Mesendoderm (in vitro differentiated cells): ENCODE measurements around the gene KRTAP5-10.
"Not testable (repeated sequence)": the region's sequence is repeated elsewhere in the genome, so short reads cannot be mapped to it uniquely, and the experiment has no call there.

ENCODE experiments used
- DNase-seq: peaks from one replicate; pipeline ENCODE4 v3.0.0; 2013
- H2AK5ac ChIP-seq: 2 replicates; pipeline ENCODE4 v1.6.1; 2013; ENCODE audit warnings: low read length, inconsistent platforms
- H2BK120ac ChIP-seq: 2 replicates; pipeline ENCODE4 v1.6.1; 2013; ENCODE audit warnings: low read depth, mild to moderate bottlenecking, low read length, moderate library complexity, mixed read lengths
- H2BK15ac ChIP-seq: replicated peaks from 2 replicates; pipeline ENCODE4 v1.6.1; 2013; ENCODE audit warnings: low read depth, mild to moderate bottlenecking, moderate library complexity
- H2BK5ac ChIP-seq: 2 replicates; pipeline ENCODE4 v1.6.1; 2013; ENCODE audit warnings: low read length, inconsistent platforms
- H3K18ac ChIP-seq: 2 replicates; pipeline ENCODE4 v1.6.1; 2013; ENCODE audit warnings: mild to moderate bottlenecking, low read length, mixed read lengths
- H3K23ac ChIP-seq: one replicate; pipeline ENCODE4 v1.6.1; 2013; ENCODE audit warnings: low read length
- H3K27ac ChIP-seq: 2 replicates; pipeline ENCODE4 v1.5.1; 2013; ENCODE audit warnings: low read depth, mild to moderate bottlenecking, inconsistent platforms, low read length, moderate library complexity
- H3K27me3 ChIP-seq: 2 replicates; pipeline ENCODE4 v1.6.1; 2013; ENCODE audit warnings: low read length, control low read depth, mild to moderate bottlenecking, inconsistent platforms; ENCODE audit not compliant: insufficient read depth, poor library complexity
- H3K36me3 ChIP-seq: 2 replicates; pipeline ENCODE4 v1.6.1; 2013; ENCODE audit warnings: low read length, inconsistent platforms; ENCODE audit not compliant: control insufficient read depth, insufficient read depth
- H3K4ac ChIP-seq: one replicate; pipeline ENCODE4 v1.6.1; 2013; ENCODE audit warnings: low read depth, mild to moderate bottlenecking, low read length, moderate library complexity
- H3K4me1 ChIP-seq: 2 replicates; pipeline ENCODE4 v1.6.1; 2013; ENCODE audit warnings: low read depth, low read length, inconsistent platforms; ENCODE audit not compliant: control insufficient read depth
- H3K4me2 ChIP-seq: 2 replicates; pipeline ENCODE4 v1.6.1; 2013; ENCODE audit warnings: low read length
- H3K4me3 ChIP-seq: 2 replicates; pipeline ENCODE4 v1.5.1; 2013; ENCODE audit warnings: mild to moderate bottlenecking, low read length
- H3K56ac ChIP-seq: one replicate; pipeline ENCODE4 v1.6.1; 2013; ENCODE audit warnings: low read length
- H3K79me1 ChIP-seq: 2 replicates; pipeline ENCODE4 v1.6.1; 2013; ENCODE audit warnings: low read length, inconsistent platforms
- H3K79me2 ChIP-seq: 2 replicates; pipeline ENCODE4 v1.6.1; 2013; ENCODE audit warnings: mild to moderate bottlenecking, low read length; ENCODE audit not compliant: control insufficient read depth, insufficient read depth
- H3K9ac ChIP-seq: 2 replicates; pipeline ENCODE4 v1.6.1; 2013; ENCODE audit warnings: low read length, inconsistent platforms
- H4K5ac ChIP-seq: one replicate; pipeline ENCODE4 v1.6.1; 2013; ENCODE audit warnings: low read length
- H4K8ac ChIP-seq: one replicate; pipeline ENCODE4 v1.6.1; 2013; ENCODE audit warnings: low read depth, mild to moderate bottlenecking, control low read depth, low read length, moderate library complexity
- WGBS: extraction: QIAGEN DNeasy Blood & Tissue Kit; methylation state at CpG from one replicate; pipeline ENCODE4 v1.1.7; 2013; ENCODE audit warnings: low lambda C conversion rate, missing lambda C conversion rate; ENCODE audit not compliant: insufficient coverage; ENCODE audit errors: extremely low coverage; 5-methylcytosine and 5-hydroxymethylcytosine counted together

The KRTAP5-10 gene

GRCh38 chr11:71526796-71527575, 38.4 kb upstream of the KRTAP5-10 start, which contains the start of gene KRTAP5-7:
KRTAP5-7 (plus strand) TSS chr11:71527267; CDS start chr11:71527301, 34 bp downstream.
- H3K36me3 ChIP-seq, H3K56ac ChIP-seq, H3K23ac ChIP-seq, H3K79me2 ChIP-seq, H3K9ac ChIP-seq, H2BK5ac ChIP-seq, H4K8ac ChIP-seq, H2BK15ac ChIP-seq, H3K4me2 ChIP-seq, H2BK120ac ChIP-seq, H3K4me3 ChIP-seq, H4K5ac ChIP-seq, H3K27me3 ChIP-seq, H3K4ac ChIP-seq, DNase-seq, H3K79me1 ChIP-seq, H3K27ac ChIP-seq, H3K18ac ChIP-seq, H2AK5ac ChIP-seq, H3K4me1 ChIP-seq: not testable (repeated sequence)
- no CpG with 5 or more reads among the region's 10 CpGs for WGBS

GRCh38 chr11:71527576-71528210, 37.7 kb upstream of the KRTAP5-10 start:
- Histone ChIP-seq H3K79me2 (no peaks in the 10 kb centered on the region), H3K36me3 (no peaks in the 10 kb centered on the region), H4K5ac (no peak overlapping the region), H2AK5ac (no peak overlapping the region), H3K4ac (no peak overlapping the region), H3K4me2 (no peak overlapping the region), H3K4me3 (no peak overlapping the region), H3K18ac (no peak overlapping the region), H3K79me1 (no peaks in the 10 kb centered on the region), H3K27me3 (no peaks in the 10 kb centered on the region), H2BK120ac (no peak overlapping the region), H3K9ac (no peak overlapping the region), H3K56ac (no peak overlapping the region), H3K4me1 (no peaks in the 10 kb centered on the region), H3K23ac (no peak overlapping the region), H4K8ac (no peak overlapping the region), H2BK5ac (no peak overlapping the region), H2BK15ac (no peak overlapping the region), H3K27ac (no peak overlapping the region)
- DNase-seq = no peak
- WGBS = no CpG with 5 or more reads among the region's 6 CpGs

GRCh38 chr11:71530602-71531001, 34.8 kb upstream of the KRTAP5-10 start:
- H3K79me1 ChIP-seq = no peaks in the 10 kb centered on the region
- H2AK5ac ChIP-seq = no peak overlapping the region
- no peak overlapping the region for H4K8ac ChIP-seq
- no CpG with 5 or more reads among the region's 11 CpGs for WGBS
- H3K23ac ChIP-seq = no peak overlapping the region
- H3K9ac ChIP-seq = no peak overlapping the region
- no peak overlapping the region for H2BK15ac ChIP-seq
- no peak overlapping the region for H3K4ac ChIP-seq
- H3K36me3 ChIP-seq = no peaks in the 10 kb centered on the region
- H3K18ac ChIP-seq = no peak overlapping the region
- no peak overlapping the region for H2BK120ac ChIP-seq
- H4K5ac ChIP-seq = no peak overlapping the region
- no peaks in the 10 kb centered on the region for H3K79me2 ChIP-seq
- H3K4me1 ChIP-seq = no peaks in the 10 kb centered on the region
- H3K4me2 ChIP-seq = no peak overlapping the region
- no peak for DNase-seq
- no peak overlapping the region for H3K56ac ChIP-seq
- no peaks in the 10 kb centered on the region for H3K27me3 ChIP-seq
- H3K27ac ChIP-seq = no peak overlapping the region
- no peak overlapping the region for H3K4me3 ChIP-seq
- H2BK5ac ChIP-seq = no peak overlapping the region

- no peak for DNase-seq
- no peak overlapping the region for H3K4me2 ChIP-seq
- no peaks in the 10 kb centered on the region for H3K79me2 ChIP-seq
- no peak overlapping the region for H3K18ac ChIP-seq
- H3K27ac ChIP-seq = no peak overlapping the region
- H2BK120ac ChIP-seq = no peak overlapping the region
- no peak overlapping the region for H4K5ac ChIP-seq
- H3K9ac ChIP-seq = no peak overlapping the region
- H3K36me3 ChIP-seq = no peaks in the 10 kb centered on the region
- no CpG with 5 or more reads among the region's 10 CpGs for WGBS
- no peaks in the 10 kb centered on the region for H3K27me3 ChIP-seq
- no peak overlapping the region for H2BK5ac ChIP-seq
- no peak overlapping the region for H4K8ac ChIP-seq
- H2AK5ac ChIP-seq = no peak overlapping the region
- H3K79me1 ChIP-seq = no peaks in the 10 kb centered on the region
- H2BK15ac ChIP-seq = no peak overlapping the region
- no peak overlapping the region for H3K4me3 ChIP-seq
- no peak overlapping the region for H3K23ac ChIP-seq
- no peaks in the 10 kb centered on the region for H3K4me1 ChIP-seq
- no peak overlapping the region for H3K56ac ChIP-seq
- H3K4ac ChIP-seq = no peak overlapping the region
Measured at GRCh38 chr11:71532036-71532610, 33.2 kb upstream of the KRTAP5-10 start.

- not testable (repeated sequence) for H3K23ac ChIP-seq, H3K27me3 ChIP-seq, H3K56ac ChIP-seq, H3K18ac ChIP-seq, DNase-seq, H2BK120ac ChIP-seq, H2BK15ac ChIP-seq, H2BK5ac ChIP-seq, H4K8ac ChIP-seq, H3K4ac ChIP-seq, H3K36me3 ChIP-seq, H3K79me1 ChIP-seq, H3K4me1 ChIP-seq, H3K9ac ChIP-seq, H3K4me2 ChIP-seq, H3K27ac ChIP-seq, H3K79me2 ChIP-seq, H4K5ac ChIP-seq, H2AK5ac ChIP-seq, H3K4me3 ChIP-seq
- WGBS = no CpG with 5 or more reads among the region's 17 CpGs
Measured at GRCh38 chr11:71534711-71535608, 30.4 kb upstream of the KRTAP5-10 start.
